MM.1S (cell line): ENCODE results near the gene TPSD1.

ENCODE experiments used
- EZH2phosphoT487 ChIP-seq: fragments of 300-600 bp; sonication (generic); IDR thresholded peaks from 2 replicates; pipeline ENCODE4 v1.6.1; 2018; ENCODE audit warnings: antibody characterized with exemption, low read length
- TF ChIP-seq, protein P1 (sequence below): fragments of 300-600 bp; sonication (generic); IDR thresholded peaks from 2 replicates; pipeline ENCODE4 v1.5.1; 2016; ENCODE audit warnings: antibody characterized with exemption, low read length, mixed read lengths

DNA sequence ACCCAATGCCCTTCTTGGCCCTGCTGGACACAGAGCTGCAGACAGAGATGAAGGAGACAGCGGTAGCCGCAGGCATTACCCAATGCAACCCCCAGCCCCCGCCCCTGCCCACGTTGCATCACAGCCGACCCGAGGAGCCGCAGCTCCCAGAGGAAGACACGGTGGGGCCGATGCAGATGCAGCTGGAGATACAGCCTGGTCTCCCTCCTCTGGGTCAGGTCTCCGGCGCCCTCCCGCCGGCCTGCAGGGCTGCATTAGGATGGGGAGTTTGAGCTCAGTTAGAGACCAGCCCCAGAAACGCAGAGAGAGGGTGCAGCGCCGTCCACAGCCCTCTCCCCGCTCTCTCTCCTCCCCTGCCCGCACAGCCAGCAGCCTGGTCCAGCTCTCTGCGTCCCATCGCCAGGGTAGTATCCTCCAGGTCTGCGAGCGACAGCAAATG lies 34.2 kb downstream of the TPSD1 start:
- TF ChIP-seq, protein P1, sequence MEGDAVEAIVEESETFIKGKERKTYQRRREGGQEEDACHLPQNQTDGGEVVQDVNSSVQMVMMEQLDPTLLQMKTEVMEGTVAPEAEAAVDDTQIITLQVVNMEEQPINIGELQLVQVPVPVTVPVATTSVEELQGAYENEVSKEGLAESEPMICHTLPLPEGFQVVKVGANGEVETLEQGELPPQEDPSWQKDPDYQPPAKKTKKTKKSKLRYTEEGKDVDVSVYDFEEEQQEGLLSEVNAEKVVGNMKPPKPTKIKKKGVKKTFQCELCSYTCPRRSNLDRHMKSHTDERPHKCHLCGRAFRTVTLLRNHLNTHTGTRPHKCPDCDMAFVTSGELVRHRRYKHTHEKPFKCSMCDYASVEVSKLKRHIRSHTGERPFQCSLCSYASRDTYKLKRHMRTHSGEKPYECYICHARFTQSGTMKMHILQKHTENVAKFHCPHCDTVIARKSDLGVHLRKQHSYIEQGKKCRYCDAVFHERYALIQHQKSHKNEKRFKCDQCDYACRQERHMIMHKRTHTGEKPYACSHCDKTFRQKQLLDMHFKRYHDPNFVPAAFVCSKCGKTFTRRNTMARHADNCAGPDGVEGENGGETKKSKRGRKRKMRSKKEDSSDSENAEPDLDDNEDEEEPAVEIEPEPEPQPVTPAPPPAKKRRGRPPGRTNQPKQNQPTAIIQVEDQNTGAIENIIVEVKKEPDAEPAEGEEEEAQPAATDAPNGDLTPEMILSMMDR: no peak
- no peak for TF ChIP-seq EZH2phosphoT487
